Measurements from ENCODE around the gene CORO2B.

DNA sequence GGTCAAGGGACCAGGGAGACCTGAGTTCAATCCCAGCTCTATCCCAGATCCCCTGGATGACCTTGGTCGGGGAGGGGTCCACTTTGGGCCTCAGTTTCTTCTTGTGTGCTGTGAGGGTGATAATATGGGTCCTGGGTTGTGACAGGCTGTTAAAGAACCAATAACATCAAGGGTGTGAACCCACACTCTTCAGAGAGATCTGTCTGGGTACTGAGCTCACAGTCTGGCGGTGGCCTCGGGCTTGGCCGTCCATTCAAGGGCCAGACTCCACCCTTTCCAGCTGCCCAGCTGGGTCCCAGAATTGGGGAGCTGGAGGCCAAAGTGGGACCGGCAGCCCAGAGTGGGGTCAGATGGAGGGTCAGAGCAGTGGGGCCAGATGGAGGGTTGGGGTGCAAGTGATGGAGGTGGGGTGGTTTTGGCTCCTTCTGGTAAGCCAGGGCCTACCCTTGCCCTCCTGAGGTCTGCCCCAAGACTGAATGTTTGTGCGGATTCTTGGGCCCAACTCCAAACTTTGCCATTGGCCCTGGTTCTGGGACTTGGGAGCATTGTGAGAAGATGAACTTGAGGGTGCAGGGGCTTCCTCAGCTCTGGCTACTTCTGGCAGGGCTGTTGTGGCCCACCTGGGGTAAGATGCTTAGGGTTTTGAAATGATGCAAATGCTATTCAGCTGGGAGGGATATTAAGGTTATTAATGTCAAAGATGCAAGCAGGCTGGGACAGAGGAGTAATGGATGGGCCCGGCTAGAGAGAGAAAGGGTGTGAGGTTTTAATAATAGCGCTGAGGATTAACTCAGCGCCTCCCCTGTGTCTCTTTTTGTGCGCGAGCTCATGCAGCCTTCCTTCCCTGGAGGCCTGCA lies 1.5 kb downstream of the CORO2B start:
- TF ChIP-seq, protein P1, sequence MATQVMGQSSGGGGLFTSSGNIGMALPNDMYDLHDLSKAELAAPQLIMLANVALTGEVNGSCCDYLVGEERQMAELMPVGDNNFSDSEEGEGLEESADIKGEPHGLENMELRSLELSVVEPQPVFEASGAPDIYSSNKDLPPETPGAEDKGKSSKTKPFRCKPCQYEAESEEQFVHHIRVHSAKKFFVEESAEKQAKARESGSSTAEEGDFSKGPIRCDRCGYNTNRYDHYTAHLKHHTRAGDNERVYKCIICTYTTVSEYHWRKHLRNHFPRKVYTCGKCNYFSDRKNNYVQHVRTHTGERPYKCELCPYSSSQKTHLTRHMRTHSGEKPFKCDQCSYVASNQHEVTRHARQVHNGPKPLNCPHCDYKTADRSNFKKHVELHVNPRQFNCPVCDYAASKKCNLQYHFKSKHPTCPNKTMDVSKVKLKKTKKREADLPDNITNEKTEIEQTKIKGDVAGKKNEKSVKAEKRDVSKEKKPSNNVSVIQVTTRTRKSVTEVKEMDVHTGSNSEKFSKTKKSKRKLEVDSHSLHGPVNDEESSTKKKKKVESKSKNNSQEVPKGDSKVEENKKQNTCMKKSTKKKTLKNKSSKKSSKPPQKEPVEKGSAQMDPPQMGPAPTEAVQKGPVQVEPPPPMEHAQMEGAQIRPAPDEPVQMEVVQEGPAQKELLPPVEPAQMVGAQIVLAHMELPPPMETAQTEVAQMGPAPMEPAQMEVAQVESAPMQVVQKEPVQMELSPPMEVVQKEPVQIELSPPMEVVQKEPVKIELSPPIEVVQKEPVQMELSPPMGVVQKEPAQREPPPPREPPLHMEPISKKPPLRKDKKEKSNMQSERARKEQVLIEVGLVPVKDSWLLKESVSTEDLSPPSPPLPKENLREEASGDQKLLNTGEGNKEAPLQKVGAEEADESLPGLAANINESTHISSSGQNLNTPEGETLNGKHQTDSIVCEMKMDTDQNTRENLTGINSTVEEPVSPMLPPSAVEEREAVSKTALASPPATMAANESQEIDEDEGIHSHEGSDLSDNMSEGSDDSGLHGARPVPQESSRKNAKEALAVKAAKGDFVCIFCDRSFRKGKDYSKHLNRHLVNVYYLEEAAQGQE (IDR thresholded peaks at IDR 0.05; ENCODE audit: low read depth, low read length) = no peak
- TF ChIP-seq FOXM1 (IDR thresholded peaks at IDR 0.05; ENCODE audit: low read depth) (no peak), MEF2A (IDR thresholded peaks at IDR 0.05; ENCODE audit: borderline replicate concordance, low read depth) (no peak), POLR2AphosphoS5 (IDR thresholded peaks at IDR 0.05; ENCODE audit: low read depth, low read length) (no peak), JUND (IDR thresholded peaks at IDR 0.05) (no peak), TAF1 (IDR thresholded peaks at IDR 0.05; ENCODE audit: borderline replicate concordance, low read depth, low read length) (no peak), MXI1 (IDR thresholded peaks at IDR 0.05; ENCODE audit: low read depth, low read length) (no peak), RCOR1 (IDR thresholded peaks at IDR 0.05; ENCODE audit: low read length) (no peak), MAX (IDR thresholded peaks at IDR 0.05; ENCODE audit: low read depth) (no peak), GABPA (IDR thresholded peaks at IDR 0.05; ENCODE audit: low read depth) (no peak), YY1 (IDR thresholded peaks at IDR 0.05; ENCODE audit: low read depth) (no peak)
- TF ChIP-seq, protein P2, sequence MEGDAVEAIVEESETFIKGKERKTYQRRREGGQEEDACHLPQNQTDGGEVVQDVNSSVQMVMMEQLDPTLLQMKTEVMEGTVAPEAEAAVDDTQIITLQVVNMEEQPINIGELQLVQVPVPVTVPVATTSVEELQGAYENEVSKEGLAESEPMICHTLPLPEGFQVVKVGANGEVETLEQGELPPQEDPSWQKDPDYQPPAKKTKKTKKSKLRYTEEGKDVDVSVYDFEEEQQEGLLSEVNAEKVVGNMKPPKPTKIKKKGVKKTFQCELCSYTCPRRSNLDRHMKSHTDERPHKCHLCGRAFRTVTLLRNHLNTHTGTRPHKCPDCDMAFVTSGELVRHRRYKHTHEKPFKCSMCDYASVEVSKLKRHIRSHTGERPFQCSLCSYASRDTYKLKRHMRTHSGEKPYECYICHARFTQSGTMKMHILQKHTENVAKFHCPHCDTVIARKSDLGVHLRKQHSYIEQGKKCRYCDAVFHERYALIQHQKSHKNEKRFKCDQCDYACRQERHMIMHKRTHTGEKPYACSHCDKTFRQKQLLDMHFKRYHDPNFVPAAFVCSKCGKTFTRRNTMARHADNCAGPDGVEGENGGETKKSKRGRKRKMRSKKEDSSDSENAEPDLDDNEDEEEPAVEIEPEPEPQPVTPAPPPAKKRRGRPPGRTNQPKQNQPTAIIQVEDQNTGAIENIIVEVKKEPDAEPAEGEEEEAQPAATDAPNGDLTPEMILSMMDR (IDR thresholded peaks at IDR 0.05) = no peak
- TF ChIP-seq, protein P3, sequence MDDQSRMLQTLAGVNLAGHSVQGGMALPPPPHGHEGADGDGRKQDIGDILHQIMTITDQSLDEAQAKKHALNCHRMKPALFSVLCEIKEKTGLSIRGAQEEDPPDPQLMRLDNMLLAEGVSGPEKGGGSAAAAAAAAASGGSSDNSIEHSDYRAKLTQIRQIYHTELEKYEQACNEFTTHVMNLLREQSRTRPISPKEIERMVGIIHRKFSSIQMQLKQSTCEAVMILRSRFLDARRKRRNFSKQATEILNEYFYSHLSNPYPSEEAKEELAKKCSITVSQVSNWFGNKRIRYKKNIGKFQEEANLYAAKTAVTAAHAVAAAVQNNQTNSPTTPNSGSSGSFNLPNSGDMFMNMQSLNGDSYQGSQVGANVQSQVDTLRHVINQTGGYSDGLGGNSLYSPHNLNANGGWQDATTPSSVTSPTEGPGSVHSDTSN (IDR thresholded peaks at IDR 0.05) = no peak
